Measurements from ENCODE around the gene FAM181A.

DNA sequence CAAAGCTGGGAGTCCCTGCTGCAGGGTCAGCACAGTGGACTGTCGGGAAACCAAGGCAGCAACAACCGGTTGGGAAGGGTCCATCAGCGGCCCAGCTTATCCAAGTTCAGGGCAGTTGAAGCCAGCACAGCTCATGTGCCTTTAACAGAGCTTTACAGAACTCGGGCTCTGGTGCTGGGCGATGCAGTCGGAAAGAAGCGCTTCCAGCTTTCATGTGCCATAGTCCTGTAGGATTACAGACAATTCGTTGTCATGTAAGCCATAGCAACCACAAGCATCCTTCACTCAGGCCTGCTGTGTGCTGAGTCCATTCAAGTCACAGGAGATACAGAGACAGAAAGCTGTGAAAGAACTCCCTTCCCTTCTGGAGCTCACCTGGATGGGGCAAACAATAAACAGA lies 3.5 kb upstream of the FAM181A start:
- TF ChIP-seq, protein P1, sequence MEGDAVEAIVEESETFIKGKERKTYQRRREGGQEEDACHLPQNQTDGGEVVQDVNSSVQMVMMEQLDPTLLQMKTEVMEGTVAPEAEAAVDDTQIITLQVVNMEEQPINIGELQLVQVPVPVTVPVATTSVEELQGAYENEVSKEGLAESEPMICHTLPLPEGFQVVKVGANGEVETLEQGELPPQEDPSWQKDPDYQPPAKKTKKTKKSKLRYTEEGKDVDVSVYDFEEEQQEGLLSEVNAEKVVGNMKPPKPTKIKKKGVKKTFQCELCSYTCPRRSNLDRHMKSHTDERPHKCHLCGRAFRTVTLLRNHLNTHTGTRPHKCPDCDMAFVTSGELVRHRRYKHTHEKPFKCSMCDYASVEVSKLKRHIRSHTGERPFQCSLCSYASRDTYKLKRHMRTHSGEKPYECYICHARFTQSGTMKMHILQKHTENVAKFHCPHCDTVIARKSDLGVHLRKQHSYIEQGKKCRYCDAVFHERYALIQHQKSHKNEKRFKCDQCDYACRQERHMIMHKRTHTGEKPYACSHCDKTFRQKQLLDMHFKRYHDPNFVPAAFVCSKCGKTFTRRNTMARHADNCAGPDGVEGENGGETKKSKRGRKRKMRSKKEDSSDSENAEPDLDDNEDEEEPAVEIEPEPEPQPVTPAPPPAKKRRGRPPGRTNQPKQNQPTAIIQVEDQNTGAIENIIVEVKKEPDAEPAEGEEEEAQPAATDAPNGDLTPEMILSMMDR (IDR thresholded peaks at IDR 0.05) = no peak
- no peak for TF ChIP-seq EZH2 (IDR thresholded peaks at IDR 0.05; ENCODE audit: borderline replicate concordance, insufficient read depth, low read depth, low read length, poor library complexity, severe bottlenecking)
